Pons (tissue), 1 donor: ENCODE data around the gene ZNF407.
A peak's percentile ranks its signal among the peaks of the same experiment; 100 is the strongest.

Source experiments
- DNase-seq: peaks from one replicate; pipeline ENCODE4 v3.0.0-alpha.2; 2016; ENCODE audit warnings: low spot score

Gene ZNF407

GRCh38 chr18:74579496-74580065, 18.1 kb upstream of the ZNF407 start:
- DNase-seq, result no peak

- DNase-seq, result no peak
Observed at GRCh38 chr18:74582642-74583041, 15.0 kb upstream of the ZNF407 start.

GRCh38 chr18:74587441-74587840, 10.2 kb upstream of the ZNF407 start:
- no peak for DNase-seq

GRCh38 chr18:74589021-74589420, 8.6 kb upstream of the ZNF407 start:
- DNase-seq, result peak; percentile 24

- DNase-seq, result no peak
Observed at GRCh38 chr18:74589811-74590210, 7.9 kb upstream of the ZNF407 start.

GRCh38 chr18:74590671-74591070, 7.0 kb upstream of the ZNF407 start:
- DNase-seq, result no peak

- DNase-seq, result no peak
Observed at GRCh38 chr18:74595431-74595830, 2.2 kb upstream of the ZNF407 start.

GRCh38 chr18:74597034-74597661, 522 bp upstream of the ZNF407 start:
- DNase-seq, result no peak

GRCh38 chr18:74598350-74599001, 806 bp downstream of the ZNF407 start:
- peak; percentile 32 for DNase-seq

GRCh38 chr18:74604361-74604760, 6.7 kb downstream of the ZNF407 start:
- no peak for DNase-seq

GRCh38 chr18:74604774-74605173, 7.1 kb downstream of the ZNF407 start:
- no peak for DNase-seq

GRCh38 chr18:74608681-74609080, 11.0 kb downstream of the ZNF407 start:
- DNase-seq, result no peak

GRCh38 chr18:74609535-74609934, 11.9 kb downstream of the ZNF407 start:
- no peak for DNase-seq

GRCh38 chr18:74610051-74610615, 12.5 kb downstream of the ZNF407 start:
- no peak for DNase-seq

- no peak for DNase-seq
Observed at GRCh38 chr18:74610860-74611259, 13.2 kb downstream of the ZNF407 start.

GRCh38 chr18:74611765-74612164, 14.1 kb downstream of the ZNF407 start:
- DNase-seq, result peak; percentile 85

- DNase-seq, result no peak
Observed at GRCh38 chr18:74613381-74613780, 15.7 kb downstream of the ZNF407 start.

- DNase-seq, result no peak
Observed at GRCh38 chr18:74616494-74616893, 18.8 kb downstream of the ZNF407 start.

- no peak for DNase-seq
Observed at GRCh38 chr18:74617486-74617885, 19.8 kb downstream of the ZNF407 start.

- no peak for DNase-seq
Observed at GRCh38 chr18:74622072-74622471, 24.4 kb downstream of the ZNF407 start.

- no peak for DNase-seq
Observed at GRCh38 chr18:74623047-74623816, 25.6 kb downstream of the ZNF407 start.

- DNase-seq, result no peak
Observed at GRCh38 chr18:74624466-74624865, 26.8 kb downstream of the ZNF407 start.

- no peak for DNase-seq
Observed at GRCh38 chr18:74625157-74625556, 27.5 kb downstream of the ZNF407 start.
